NCI-H1092 (cell line): ENCODE results near the gene PPP4R1.

Source experiments
- DNase-seq: peaks from one replicate; lab custom pipeline; 2025; lab: John Stamatoyannopoulos, UW

The PPP4R1 gene

DNA sequence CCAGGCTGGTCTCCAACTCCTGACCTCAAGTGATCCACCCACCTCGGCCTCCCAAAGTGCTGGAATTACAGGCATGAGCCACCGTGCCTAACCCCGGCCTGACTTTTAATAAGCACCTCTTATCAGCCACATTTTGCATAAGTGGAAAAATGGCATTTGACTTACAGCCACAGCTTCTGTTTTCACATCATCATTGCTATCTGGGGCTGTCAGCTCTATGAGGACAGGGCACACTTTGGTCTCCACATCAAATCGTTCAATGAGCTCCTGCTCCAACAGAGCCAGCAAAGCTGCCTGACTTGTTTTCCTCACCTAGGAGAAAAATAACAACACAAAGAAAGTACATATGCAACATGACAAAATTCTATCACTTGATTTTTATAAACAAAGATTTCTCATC, 26.4 kb downstream of the PPP4R1 start:
- DNase-seq: no peak

DNA sequence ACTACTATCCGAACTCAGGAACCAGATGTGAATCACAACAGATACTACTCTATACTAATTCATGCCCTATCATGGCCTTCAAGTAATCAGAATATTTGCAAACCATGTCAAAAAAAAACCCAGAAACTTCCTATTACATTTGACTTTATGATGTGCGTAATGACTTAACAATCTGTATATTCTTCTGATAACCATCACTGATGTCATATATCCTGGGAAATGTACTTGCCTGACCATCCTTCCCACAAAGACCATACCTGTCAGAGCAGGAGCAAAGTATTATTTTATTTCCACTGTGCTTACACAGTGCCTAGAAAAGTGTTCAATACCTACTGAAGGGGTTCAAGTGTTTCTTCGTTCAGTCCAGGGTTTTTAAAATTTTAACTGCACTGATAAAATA, 27.5 kb downstream of the PPP4R1 start:
- DNase-seq: no peak

DNA sequence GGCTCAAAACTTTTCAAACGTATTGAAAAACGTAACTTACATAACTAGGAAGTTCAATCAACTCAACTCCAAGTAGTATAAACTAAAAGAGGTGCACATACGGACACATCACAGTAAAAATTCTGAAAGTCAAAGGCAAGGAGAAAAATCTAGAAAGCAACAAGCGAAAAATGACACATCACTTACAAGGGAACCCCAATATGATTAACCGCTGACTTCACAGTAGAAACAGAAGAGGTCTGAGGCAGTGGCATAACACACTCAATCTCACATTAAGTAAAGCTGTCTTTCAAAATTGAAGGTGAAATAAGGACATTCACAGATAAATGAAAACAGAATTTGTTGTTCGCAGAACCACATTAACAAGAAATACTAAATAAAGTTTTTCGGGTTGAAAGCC, 32.7 kb downstream of the PPP4R1 start:
- DNase-seq: no peak

DNA sequence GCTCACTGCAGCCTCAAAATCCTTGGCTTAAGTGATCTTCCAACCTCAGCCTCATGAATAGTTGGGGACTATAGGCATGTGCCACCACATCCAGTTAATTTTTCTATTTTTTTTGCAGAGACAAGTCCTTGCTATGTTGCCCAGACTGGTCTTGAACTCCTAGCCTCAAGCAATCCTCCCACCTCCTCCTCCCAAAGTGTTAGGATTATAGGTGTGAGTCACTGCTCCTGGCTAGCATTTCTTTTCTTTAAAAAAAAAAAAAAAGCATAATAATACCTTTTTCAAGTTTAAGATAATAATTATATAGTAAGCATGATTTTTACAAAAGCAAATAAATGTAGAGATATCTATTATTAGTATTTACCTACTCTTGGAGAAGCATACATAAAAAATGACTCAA, 36.1 kb downstream of the PPP4R1 start:
- no peak for DNase-seq

DNA sequence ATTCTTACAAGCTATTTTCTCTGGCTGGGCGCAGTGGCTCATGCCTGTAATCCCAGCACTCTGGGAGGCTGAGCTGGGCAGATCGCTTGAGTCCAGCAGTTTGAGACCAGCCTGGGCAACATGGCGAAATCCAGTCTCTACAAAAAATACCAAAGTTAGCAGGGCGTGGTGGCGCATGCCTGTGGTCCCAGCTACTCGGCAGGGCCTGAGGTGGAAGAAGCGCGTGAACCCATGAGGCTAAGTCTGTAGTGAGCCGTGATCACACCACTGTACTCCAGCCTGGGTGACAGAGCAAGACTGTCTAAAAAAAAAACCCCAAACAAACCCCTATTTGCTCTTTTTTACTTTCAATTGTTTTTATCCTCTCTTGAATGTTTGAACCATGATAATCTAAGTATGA, 37.0 kb downstream of the PPP4R1 start:
- DNase-seq: no peak

DNA sequence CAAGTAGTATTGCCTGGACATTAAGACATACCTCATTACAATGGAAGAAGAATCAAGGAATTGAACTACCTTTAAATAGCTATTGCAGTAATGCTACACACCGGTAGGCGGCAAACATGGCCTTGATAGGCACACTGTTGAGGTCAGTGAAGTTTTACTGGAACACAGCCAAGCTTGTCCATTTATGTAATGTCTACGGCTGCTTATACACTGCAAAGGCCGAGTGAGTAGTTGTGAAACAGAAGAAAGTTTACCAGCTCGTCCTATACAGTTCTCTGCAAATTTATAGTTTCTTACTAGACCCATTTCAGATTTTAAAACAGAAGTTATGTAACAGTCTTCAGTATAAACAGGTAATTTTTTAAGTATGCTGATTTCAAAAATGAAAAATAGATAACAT, 38.8 kb downstream of the PPP4R1 start:
- no peak for DNase-seq

DNA sequence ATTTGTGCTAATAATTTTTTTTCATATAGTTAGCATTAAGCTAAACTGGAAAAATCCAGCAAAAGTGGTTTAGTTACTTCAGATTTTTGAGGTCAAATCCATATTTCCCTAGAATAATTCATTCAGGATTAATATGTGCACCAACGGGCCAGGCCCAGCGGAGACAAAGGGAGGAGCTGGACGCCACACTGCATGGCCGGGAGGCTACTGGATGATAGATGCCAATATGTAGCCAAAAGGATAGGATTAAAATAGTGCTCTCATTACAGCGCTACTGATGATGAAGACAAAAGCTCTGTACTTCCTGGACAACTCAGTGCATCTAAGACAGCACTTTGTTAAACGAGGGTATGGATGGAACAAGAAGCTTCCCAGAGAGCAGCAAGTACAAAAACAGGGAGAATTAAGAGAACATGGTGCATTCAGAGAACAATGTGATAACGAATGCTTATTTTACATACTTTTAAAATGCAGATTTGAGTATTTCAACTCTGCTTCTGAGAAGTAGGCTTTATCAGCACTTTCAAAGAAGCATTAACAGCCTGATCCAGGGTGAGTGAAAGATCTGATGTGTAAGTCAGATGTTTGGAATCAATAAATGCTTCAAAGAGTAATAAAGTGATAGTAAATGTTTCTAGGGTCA, 39.8 kb downstream of the PPP4R1 start:
- DNase-seq: no peak

DNA sequence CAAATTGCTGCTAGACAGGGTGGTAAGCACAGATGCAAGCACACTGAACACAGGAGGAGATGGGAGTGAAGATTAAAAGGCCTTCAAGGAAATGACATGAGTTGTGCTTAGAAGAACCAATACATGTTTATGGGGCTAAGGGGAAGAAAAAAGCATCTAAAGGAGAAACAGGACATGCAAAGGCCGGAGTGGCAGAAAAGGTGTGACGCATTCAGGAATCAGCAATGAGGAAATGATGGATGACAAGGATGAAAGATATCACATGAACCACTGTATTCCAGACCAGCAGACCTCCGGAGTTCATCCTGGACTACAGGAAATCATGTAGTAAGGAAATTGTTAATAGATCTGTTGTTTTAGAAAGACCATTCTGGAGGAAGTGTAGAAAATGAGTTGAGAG, 42.8 kb downstream of the PPP4R1 start:
- no peak for DNase-seq

DNA sequence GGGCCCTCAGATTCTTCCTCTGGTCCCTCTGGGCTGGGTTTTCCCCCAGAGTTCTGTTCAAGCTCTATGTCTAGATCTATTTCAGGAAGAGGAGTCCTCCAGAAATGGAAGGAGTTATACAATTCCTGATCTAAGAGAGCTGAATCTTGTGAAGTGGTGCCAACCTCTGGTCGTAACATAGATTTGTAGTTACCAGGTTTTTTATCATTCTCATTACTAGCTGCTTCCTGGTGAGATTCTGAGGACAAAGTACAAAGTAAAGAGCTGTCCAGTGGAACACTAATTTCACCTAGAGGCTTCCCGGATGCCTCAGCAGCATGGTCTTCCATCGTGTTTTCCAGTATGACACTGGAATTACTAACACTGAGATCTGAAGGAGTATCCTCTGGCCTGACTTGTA, 44.1 kb downstream of the PPP4R1 start:
- DNase-seq: no peak

DNA sequence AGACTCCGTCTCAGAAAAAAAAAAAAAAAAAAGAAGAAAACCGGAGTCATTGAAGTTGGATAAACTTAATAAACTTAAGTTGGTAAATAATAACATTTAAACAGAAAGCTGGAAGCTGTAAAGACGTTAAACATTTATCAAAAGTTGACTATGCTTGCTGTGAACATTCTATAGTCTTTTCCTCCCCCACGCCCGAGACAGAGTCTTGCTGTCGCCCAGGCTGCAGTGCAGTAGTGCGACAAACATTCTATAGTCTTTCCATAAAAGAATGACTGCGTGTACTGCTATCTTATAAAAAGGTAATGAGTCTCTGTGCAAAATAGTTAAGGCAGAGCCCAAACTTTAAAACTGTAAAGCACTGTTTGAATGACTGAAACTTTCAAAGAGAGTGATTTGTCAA, 45.2 kb downstream of the PPP4R1 start:
- DNase-seq: no peak

DNA sequence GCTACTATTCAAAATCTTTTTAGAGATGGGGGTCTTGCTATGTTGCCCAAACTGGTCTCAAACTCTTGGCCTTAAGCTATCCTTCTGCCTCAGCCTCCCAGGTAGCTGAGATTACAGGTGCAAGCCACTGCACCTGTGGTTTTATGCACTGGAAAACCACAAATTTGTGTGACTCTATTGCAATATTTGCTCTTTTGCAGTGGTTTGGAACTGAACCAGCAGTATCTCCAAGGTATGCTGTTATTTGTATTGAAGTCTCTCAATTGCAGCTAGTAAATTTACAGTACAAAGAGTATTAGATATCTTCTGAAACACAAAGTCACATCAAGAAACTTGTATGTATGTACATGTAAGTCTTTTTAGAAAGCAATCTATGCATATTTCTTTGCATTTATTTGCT, 46.2 kb downstream of the PPP4R1 start:
- no peak for DNase-seq

DNA sequence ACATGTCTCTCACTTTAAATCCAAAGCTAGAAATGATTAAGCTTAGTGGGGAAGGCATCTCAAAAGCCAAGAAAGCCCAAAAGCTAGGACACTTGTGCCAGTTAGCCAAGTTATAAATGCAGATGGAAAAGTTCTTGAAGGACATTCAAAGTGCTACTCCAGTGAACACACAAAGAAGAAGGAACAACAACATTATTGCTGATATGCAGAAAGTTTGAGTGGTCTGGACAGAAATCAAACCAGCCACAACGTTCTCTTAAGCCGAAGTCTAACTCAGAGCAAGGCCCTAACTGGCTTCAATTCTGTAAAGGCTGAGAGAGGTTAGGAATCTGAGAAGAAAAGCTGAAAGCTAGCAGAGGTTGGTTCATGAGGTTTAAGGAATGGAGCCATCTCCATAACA, 49.0 kb downstream of the PPP4R1 start:
- DNase-seq: no peak

DNA sequence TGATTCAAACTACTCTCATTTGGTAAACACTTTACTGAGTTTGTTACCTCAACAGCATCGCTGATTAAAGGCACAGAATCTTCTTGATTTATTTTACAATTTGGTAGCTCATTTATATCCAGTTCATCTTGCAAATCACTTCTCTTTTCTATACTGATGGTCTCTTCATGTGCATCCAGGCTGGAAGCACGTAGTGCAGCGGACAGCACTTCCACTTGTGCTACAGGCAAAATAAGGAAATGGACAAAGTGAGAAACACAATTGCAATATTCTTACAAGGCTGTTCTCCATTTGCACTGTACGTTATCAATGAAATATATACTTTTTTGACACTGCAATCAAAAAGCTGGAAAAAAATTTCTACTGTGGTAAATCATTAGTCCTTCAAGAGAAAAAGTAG, 51.0 kb downstream of the PPP4R1 start:
- no peak for DNase-seq

DNA sequence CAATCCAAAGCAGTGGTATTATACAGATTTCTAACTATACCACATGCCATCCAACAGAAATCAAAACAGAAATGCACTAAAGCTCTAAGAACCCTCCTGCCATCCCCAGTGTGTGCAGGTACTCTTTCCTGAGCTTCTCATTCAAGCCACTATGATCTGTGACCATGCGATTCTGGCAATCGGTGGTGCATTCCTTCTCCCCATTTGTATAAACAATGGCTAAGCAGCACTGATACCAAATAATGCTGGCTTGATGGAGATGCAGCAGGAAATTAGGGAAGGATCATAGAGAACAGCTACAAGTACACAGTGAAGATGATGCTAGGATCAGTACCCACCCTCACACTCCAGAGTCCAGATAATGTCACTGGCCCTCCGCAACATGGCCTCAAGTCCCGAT, 51.8 kb downstream of the PPP4R1 start:
- DNase-seq: no peak

DNA sequence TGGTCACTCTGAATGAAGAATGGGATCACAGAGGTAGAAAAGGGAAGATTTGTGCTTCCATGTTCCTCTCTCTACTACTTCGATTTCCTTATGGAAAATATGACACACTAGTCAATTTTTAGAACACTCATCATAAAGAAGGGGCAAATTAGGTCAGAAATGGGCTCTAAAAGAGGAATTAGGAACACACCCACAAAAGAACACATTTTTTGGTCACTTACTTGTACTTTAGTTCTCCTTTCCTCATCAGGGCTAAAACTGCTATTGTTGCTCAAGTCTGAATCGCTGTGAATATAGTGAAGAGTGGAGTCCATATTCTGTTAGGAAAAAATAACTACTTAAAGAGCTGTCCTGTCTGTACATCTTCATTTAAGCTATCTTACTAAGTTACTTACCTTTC, 52.6 kb downstream of the PPP4R1 start:
- no peak for DNase-seq

DNA sequence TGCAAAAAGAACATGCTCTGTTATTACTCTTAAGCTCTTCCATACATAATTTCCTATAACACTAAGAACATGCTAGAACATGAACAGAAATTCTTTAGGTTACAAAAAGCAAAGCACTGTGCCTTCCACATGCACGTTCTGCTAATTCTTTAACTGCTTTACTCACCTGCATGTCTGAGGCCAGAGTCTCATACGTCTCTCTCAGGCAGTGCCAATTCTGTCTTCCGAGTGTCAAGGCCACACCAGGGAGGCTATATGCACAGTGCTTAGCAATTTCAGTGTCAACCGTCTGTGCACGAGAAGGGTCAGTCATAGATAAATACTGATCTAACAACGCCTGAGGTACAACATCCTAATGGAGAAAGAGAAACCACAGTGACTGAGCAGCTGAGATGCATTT, 55.1 kb downstream of the PPP4R1 start:
- no peak for DNase-seq

DNA sequence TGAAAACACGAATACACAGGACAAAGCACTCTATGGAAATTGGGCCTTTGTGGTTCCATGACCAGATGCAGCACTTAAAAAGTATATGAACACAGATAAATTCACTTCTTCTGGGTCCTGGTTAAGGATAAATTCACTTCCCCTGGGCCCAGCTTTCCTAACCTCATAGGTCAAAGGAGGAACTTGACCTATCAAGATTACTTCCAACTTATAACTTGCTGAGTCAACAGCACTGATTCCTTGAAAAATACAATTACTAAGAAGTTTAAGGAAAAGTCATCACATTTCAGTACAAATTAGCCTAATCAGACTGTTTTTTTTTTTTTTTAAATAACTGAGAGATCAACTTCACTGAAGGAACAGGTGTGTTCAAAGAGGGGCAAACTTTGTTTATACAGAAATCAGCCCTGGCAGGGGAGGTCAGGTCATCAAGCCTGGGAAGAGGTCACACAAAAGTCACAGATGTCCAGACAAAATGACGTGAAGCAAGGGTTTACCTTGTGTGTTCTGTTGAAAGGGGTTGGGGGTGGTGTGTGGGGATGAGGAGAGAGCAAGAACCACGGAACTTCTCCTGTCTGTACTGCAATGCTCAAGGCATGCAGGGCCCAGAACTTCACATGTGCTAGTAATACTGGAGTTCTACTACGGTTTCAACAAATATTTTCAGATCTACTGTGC, 55.8 kb downstream of the PPP4R1 start:
- DNase-seq: no peak

DNA sequence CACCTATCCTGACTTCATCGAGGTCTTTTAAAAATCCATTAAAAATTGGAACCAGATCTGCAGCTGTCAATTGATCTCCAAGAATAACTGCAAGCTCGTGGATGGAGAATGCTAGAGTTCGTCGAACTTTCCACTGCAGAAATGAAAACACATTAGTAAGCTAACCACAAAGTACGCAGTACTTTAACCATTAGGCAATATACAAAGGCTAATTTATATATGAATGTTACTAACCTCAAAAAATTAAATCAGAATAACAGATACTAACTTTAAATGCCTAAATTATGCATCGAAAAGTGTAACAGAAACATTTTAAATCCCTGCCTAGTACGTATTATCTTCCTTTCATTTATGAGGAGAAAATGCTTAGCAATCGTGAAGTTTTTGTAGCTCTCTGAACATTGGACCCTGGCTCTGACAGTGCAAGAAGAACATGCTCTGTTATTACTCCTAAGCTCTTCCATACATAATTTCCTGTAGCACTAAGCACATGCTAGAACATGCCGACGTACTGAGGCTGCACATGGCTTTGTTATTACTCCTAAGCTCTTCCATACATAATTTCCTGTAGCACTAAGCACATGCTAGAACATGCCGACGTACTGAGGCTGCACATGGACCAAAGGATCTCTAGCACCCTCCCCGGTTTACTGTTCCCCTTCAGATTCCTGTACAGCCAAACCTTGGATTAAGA, 57.0 kb downstream of the PPP4R1 start:
- no peak for DNase-seq

DNA sequence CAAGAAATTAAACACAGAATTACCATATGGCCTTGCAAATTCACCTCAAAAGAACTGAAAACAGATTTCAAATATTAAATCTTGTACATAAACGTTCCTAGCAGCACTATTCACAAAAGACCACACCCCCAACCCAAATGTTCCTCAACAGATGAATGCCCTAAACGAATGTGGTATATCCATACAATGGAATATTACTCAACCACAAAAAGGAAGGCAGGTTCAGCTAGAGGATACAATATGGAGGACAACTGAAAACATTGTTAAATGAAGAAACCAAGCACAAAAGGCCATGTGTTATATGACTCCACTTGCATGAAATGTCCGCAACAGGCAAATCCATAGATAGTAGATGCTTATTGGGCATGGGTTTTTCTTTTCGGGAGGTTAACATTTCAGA, 61.7 kb downstream of the PPP4R1 start:
- no peak for DNase-seq

DNA sequence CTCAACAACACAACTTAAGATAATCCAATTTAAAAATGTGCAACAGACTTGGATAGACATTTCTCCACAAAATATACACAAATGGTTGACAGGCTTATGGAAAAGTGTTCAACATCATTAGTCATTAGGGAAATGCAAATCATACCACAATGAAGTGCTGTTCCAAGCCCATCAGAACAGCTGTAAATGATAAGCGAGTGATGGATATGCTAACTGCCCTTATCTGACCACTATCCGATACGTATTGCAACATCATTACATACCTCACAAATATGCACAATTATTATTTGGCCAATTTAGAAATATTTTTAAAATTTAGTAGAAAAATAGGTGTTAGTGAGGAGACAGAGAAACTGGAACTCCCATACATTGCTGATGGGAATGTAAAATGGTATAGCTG, 62.2 kb downstream of the PPP4R1 start:
- no peak for DNase-seq

DNA sequence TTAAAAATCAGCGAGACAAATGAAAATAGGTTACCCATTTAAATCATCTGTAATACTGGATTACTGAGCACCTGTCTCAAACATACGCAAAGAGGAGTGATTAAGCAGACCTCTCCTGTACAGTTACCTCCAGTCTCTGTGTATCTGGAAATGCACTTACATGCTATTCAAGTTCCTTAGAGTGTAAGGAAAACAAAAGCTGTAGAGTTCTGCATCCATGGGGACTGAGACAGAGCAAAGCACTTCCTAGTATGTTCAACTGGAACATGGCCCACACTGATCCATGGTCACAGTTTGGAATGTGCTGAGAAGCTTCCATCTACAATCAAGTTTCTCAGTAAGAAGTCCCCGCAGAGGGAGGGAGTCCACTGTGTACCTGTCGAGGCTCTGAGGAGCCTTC, 63.9 kb downstream of the PPP4R1 start:
- no peak for DNase-seq

DNA sequence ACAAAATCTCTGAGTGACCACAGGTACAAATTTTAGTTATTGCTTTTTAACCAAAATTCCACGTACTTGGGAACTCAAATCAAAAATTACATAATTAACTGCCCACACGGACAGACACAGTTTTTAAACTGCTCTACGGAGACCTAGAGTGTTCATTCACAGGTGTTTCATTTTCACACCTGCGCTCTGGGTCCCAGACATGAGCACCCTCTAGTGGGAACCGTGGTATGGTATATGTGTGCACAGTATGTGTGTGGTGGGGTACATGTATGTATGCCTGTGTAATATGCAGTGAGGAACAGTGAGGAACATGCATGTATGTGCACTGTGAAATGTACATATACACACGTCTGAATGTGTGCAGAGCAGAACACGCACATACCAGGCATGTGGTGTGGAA, 65.0 kb downstream of the PPP4R1 start:
- no peak for DNase-seq

DNA sequence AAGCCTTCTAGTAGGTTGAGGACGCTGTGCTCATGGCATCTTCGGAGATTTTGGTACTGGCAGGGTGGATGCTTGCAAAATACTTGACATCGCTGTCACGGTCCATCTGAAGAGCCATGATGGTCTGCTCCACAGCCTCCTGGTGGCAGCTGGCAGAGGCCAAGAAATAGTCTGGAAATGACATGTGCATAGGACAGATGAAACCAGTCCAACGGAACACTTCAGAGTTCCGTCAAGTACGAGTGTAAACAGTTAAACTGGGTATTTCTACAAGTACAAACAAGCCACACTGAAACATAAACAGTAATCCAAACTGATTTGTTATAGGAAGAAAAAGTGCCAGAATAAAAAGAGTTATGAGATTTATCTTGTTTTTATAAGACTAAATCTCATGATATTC, 66.6 kb downstream of the PPP4R1 start:
- peak; percentile 9 for DNase-seq

DNA sequence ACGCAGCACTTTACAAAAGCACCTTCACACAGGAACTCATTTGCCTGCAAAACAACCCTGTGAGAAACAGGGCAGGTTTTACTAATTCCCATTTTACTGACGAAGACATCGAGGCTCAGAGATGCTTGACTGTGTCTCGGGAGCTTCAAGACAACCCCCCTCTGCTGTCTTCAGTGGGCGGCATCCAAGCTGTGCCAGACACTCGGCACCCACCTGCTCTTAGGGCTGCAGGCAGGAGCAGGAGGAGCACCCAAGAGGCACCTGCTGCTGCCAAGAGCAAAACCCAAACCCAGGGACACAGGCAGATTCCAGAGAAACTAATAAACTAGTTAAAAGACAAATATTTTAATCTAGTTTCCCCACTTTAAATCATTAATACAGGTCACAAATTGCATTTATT, 67.9 kb downstream of the PPP4R1 start:
- DNase-seq: no peak
